Adrenal gland (tissue), 12 donors: ENCODE measurements around the gene SUMO4. TPM values are rescaled to one million over a fixed set of nuclear protein-coding genes. Genes with fewer than 3 reads are reported as not detected.

Experiments
- DNase-seq, 7 donors: peaks; one replicate each; pipeline ENCODE4 v3.0.0-alpha.2; 2019 to 2020
- H3K27ac ChIP-seq, 5 donors: fragments of 200-600 bp; sonication (generic) in 4 of 5; 1 replicate in 3 of 5; 2 replicates in 2 of 5; pipeline versions ENCODE4 v1.5.1 to v1.8.0; 2016 to 2020; ENCODE audit warnings: mild to moderate bottlenecking in 1 of 5
- H3K27me3 ChIP-seq: fragments of 200-600 bp; 2 replicates; pipeline ENCODE4 v1.8.0; 2021
- H3K36me3 ChIP-seq, 2 donors: fragments of 200-600 bp; replicated peaks in 1 of 2; 1 replicate in 1 of 2; 2 replicates in 1 of 2; pipeline versions ENCODE4 v1.5.1 to v1.8.0; 2018 to 2022
- H3K4me1 ChIP-seq, 2 donors: fragments of 200-600 bp; replicated peaks in 1 of 2; 1 replicate in 1 of 2; 2 replicates in 1 of 2; pipeline versions ENCODE4 v1.5.1 to v1.8.0; 2018 to 2021
- H3K4me3 ChIP-seq, 4 donors: fragments of 200-600 bp; sonication (generic) in 3 of 4; one replicate each; pipeline ENCODE4 v1.5.1; 2016 to 2018
- H3K9me3 ChIP-seq, 3 donors: fragments of 200-600 bp; sonication (generic) in 1 of 3; replicated peaks in 1 of 3; 1 replicate in 2 of 3; 2 replicates in 1 of 3; pipeline versions ENCODE4 v1.5.1 to v1.8.0; 2016 to 2021
- POLR2A ChIP-seq, 2 donors: fragments of 450-650 bp; IDR thresholded peaks; one replicate each; pipeline ENCODE4 v1.6.1; 2017; ENCODE audit warnings: antibody characterized with exemption in 2 of 2, mild to moderate bottlenecking in 2 of 2, moderate library complexity in 1 of 2
- WGBS, 4 donors: extraction: QIAGEN DNeasy Blood & Tissue Kit in 2 of 4; methylation state at CpG; one replicate each; pipeline versions ENCODE4 v1.1.5 to v1.1.7; 2013 to 2017; 5-methylcytosine and 5-hydroxymethylcytosine counted together
- intact Hi-C, 2 donors: fragments of 100-400 bp; cut with DNase I; formaldehyde crosslinking; loops; one replicate each; pipeline versions ENCODE4 v1.14.1 to v1.15.0; 2022 to 2023
- polyA plus RNA-seq, 3 donors: library from polyadenylated mRNA; stranded (reverse); fragments of 200-250 nt in 2 of 3; fragments of 350-450 nt in 1 of 3; fragmentation: Illumina TruSeq in 1 of 3; extraction: RNeasy Lipid Tissue Mini Kit (QIAGEN cat#74804) in 1 of 3; gene quantifications; one replicate each; pipeline ENCODE4 v1.2.3, GENCODE V29; 2013 to 2014
- total RNA-seq, 9 donors: library from RNA; depleted of rRNA in 4 of 9; stranded (reverse); fragments of >200 nt in 4 of 9; fragments of 120-200 nt in 1 of 9; fragmentation: NEBNext Ultra II Directional in 1 of 9; extraction: Animal tissue kit (Norgen Biotek cat#: 25700) in 1 of 9; gene quantifications; one replicate each; pipeline versions ENCODE4 v1.1.0 to v1.2.4, GENCODE V29; 2013 to 2023
- TF ChIP-seq, protein P1 (sequence below), 6 experiments: fragments of 450-650 bp in 4 of 6; fragments of 200-600 bp in 2 of 6; sonication (generic) in 1 of 6; IDR thresholded peaks; 1 replicate in 5 of 6; 2 replicates in 1 of 6; pipeline versions ENCODE4 v1.5.1 to v1.8.0; 2016 to 2021; ENCODE audit warnings: antibody characterized with exemption in 6 of 6, mild to moderate bottlenecking in 2 of 6, moderate library complexity in 1 of 6
- donor health status: healthy with polysubstance abuse.
- donor health status: Bipolar disorder and iron deficiency.
- donor health status: DM: yes; HTN: yes; CAD: no.
- donor health status: DM: no; HTN: no; CAD: no.
- donor health status: DM: no; HTN: no; CAD: no.
- donor health status: DM: yes; HTN: yes; CAD: no.

Gene SUMO4
- total and polyA plus RNA-seq, 12 donors = 0.18 to 3.4 (median 1.8) TPM; not detected in 4

- 67 to 93% (median 76%) methylated on average over 3 to 8 of the region's 8 CpGs for WGBS, 4 donors
- no peaks in the 10 kb centered on the region for H3K27me3 ChIP-seq
- no peak for DNase-seq
- H3K36me3 ChIP-seq = no peaks in the 10 kb centered on the region
- H3K4me3 ChIP-seq = no peak overlapping the region
- intact Hi-C loops = loop anchor here (5.0 to 10.0 kb wide), 2 partner anchors 110 to 338 kb away; partner anchors contain the start of gene TAB2 (in 2 of the 2)
- no peak for TF ChIP-seq POLR2A (IDR thresholded peaks at IDR 0.05)
- TF ChIP-seq, protein P1, sequence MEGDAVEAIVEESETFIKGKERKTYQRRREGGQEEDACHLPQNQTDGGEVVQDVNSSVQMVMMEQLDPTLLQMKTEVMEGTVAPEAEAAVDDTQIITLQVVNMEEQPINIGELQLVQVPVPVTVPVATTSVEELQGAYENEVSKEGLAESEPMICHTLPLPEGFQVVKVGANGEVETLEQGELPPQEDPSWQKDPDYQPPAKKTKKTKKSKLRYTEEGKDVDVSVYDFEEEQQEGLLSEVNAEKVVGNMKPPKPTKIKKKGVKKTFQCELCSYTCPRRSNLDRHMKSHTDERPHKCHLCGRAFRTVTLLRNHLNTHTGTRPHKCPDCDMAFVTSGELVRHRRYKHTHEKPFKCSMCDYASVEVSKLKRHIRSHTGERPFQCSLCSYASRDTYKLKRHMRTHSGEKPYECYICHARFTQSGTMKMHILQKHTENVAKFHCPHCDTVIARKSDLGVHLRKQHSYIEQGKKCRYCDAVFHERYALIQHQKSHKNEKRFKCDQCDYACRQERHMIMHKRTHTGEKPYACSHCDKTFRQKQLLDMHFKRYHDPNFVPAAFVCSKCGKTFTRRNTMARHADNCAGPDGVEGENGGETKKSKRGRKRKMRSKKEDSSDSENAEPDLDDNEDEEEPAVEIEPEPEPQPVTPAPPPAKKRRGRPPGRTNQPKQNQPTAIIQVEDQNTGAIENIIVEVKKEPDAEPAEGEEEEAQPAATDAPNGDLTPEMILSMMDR (IDR thresholded peaks at IDR 0.05) = no peak
- H3K9me3 ChIP-seq = no peaks in the 10 kb centered on the region
- H3K4me1 ChIP-seq = peaks cover 3 to 6% of the 10 kb centered on the region in 2 donors
- no peak overlapping the region for H3K27ac ChIP-seq
Observed at GRCh38 chr6:149425224-149425623, 25.2 kb downstream of the SUMO4 start.

DNA sequence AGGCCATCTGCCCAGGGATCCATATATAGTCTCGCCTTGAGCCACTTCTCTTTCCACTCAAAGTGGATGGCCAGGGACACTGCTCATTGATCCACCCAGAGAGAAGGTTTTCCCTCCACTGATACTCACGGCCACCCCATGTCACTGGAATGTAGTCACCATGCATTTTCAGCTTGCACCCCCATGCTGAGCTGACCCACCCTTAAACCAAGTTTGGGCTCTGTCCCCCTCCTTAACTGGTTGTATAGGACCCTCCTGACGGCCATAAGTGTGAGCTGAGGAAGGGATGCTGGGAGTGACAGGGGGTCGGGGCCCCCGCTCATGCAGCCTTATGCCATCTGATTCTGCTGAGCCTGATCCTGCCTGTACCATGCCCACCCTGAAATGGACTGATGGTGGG lies 25.7 kb downstream of the SUMO4 start:
- H3K27ac ChIP-seq = no peak overlapping the region
- no peaks in the 10 kb centered on the region for H3K27me3 ChIP-seq
- no peak for DNase-seq
- TF ChIP-seq POLR2A (IDR thresholded peaks at IDR 0.05) = no peak
- TF ChIP-seq, protein P1 (IDR thresholded peaks at IDR 0.05) = no peak
- H3K9me3 ChIP-seq = no peaks in the 10 kb centered on the region
- H3K36me3 ChIP-seq = no peaks in the 10 kb centered on the region
- peaks cover 3 to 6% of the 10 kb centered on the region in 2 donors for H3K4me1 ChIP-seq
- 87 to 95% (median 92%) methylated on average over 5 of the region's 5 CpGs for WGBS, 4 donors
- intact Hi-C loops = loop anchor here (5.0 to 10.0 kb wide), 2 partner anchors 111 to 338 kb away; partner anchors contain the start of gene TAB2 (in 2 of the 2)
- H3K4me3 ChIP-seq = no peak overlapping the region

- H3K36me3 ChIP-seq = no peaks in the 10 kb centered on the region
- H3K4me1 ChIP-seq = peaks cover 5 to 11% of the 10 kb centered on the region in 2 donors
- H3K9me3 ChIP-seq = no peaks in the 10 kb centered on the region
- TF ChIP-seq POLR2A (IDR thresholded peaks at IDR 0.05) = no peak
- TF ChIP-seq, protein P1 (IDR thresholded peaks at IDR 0.05) = no peak
- intact Hi-C loops = loop anchor here (5.0 to 10.0 kb wide), 2 partner anchors 114 to 341 kb away; partner anchors contain the start of gene TAB2 (in 2 of the 2)
- no peak for DNase-seq
- no peaks in the 10 kb centered on the region for H3K27me3 ChIP-seq
- H3K4me3 ChIP-seq = no peak overlapping the region
- no peak overlapping the region for H3K27ac ChIP-seq
- WGBS, 4 donors = 81 to 93% (median 92%) methylated on average over 3 to 4 of the region's 4 CpGs
Observed at GRCh38 chr6:149428606-149429005, 28.5 kb downstream of the SUMO4 start.

- DNase-seq = no peak
- H3K9me3 ChIP-seq = no peaks in the 10 kb centered on the region
- no peak overlapping the region for H3K4me3 ChIP-seq
- no peaks in the 10 kb centered on the region for H3K36me3 ChIP-seq
- peaks cover 3 to 5% of the 10 kb centered on the region in 2 donors for H3K4me1 ChIP-seq
- 84 to 89% (median 87%) methylated on average over 26 of the region's 26 CpGs for WGBS, 4 donors
- no peaks in the 10 kb centered on the region for H3K27me3 ChIP-seq
- no peak overlapping the region for H3K27ac ChIP-seq
- TF ChIP-seq POLR2A (IDR thresholded peaks at IDR 0.05) = no peak
- TF ChIP-seq, protein P1 (IDR thresholded peaks at IDR 0.05) = no peak
- intact Hi-C loops = loop anchor here (5.0 to 10.0 kb wide), 4 partner anchors 115 to 402 kb away; partner anchors contain the start of gene TAB2 (in 2 of the 2)
Observed at GRCh38 chr6:149429427-149430360, 29.6 kb downstream of the SUMO4 start.
